IMR-90 (cell line): ENCODE results near the gene TSPEAR. TPM values are rescaled to one million over a fixed set of nuclear protein-coding genes. Genes with fewer than 3 reads are reported as not detected.

Source experiments
- ATAC-seq: fragments of 200-7000 bp; cut with Tn5 transposase; 2 replicates; pipeline ENCODE4 v1.9.1; 2020; ENCODE audit warnings: low read depth, mild to moderate bottlenecking, moderate library complexity
- BruUV-seq: library from RNA; stranded (reverse); fragments of 400-500 nt; replicated peaks from 2 replicates; lab custom pipeline; 2021; lab: Mats Ljungman, UMichigan
- CTCF ChIA-PET: fragments of 300-600 bp; formaldehyde crosslinking; extraction: SDS; loops from one replicate; lab custom pipeline; 2021; ENCODE audit warnings: antibody characterized with exemption; lab: Yijun Ruan, JAX
- POLR2A ChIA-PET: fragments of 300-600 bp; sonication (Branson Sonifier 250); formaldehyde crosslinking; loops from one replicate; lab custom pipeline; 2022; ENCODE audit warnings: antibody characterized with exemption; ENCODE audit not compliant: unreplicated experiment; lab: Charles Lee
- DNase-seq: peaks from one replicate; pipeline ENCODE4 v3.0.0; 2013
- H2AFZ ChIP-seq: replicated peaks from 2 replicates; pipeline ENCODE3; 2013; ENCODE audit warnings: low read length, mild to moderate bottlenecking; ENCODE audit not compliant: poor library complexity
- H2AK5ac ChIP-seq: 2 replicates; pipeline ENCODE4 v1.6.1; 2013; ENCODE audit warnings: low read depth, low read length, inconsistent platforms
- H2AK9ac ChIP-seq: replicated peaks from 2 replicates; pipeline ENCODE3; 2013; ENCODE audit warnings: mild to moderate bottlenecking, low read depth, low read length, moderate library complexity; ENCODE audit not compliant: poor library complexity
- H2BK120ac ChIP-seq: 2 replicates; pipeline ENCODE4 v1.6.1; 2013; ENCODE audit warnings: low read depth, low read length, inconsistent platforms
- H2BK15ac ChIP-seq: 3 replicates; pipeline ENCODE4 v1.6.1; 2013; ENCODE audit warnings: low read depth, low read length, inconsistent platforms
- H2BK20ac ChIP-seq: 2 replicates; pipeline ENCODE4 v1.6.1; 2013; ENCODE audit warnings: low read depth, mild to moderate bottlenecking, inconsistent platforms, low read length, moderate library complexity
- H2BK5ac ChIP-seq: 2 replicates; pipeline ENCODE4 v1.6.1; 2013; ENCODE audit warnings: mild to moderate bottlenecking, low read depth, low read length, inconsistent platforms; ENCODE audit not compliant: poor library complexity, severe bottlenecking
- H3K14ac ChIP-seq: replicated peaks from 2 replicates; pipeline ENCODE4 v1.6.1; 2013; ENCODE audit warnings: low read depth, low read length, inconsistent platforms
- H3K18ac ChIP-seq: 2 replicates; pipeline ENCODE4 v1.6.1; 2013; ENCODE audit warnings: low read depth, low read length, control low read depth
- H3K23ac ChIP-seq: 2 replicates; pipeline ENCODE4 v1.6.1; 2013; ENCODE audit warnings: low read depth, low read length, inconsistent platforms
- H3K27ac ChIP-seq: 2 replicates; pipeline ENCODE4 v1.5.1; 2013; ENCODE audit warnings: mild to moderate bottlenecking, control low read depth, low read length; ENCODE audit not compliant: insufficient read depth
- H3K27me3 ChIP-seq: 2 replicates; pipeline ENCODE4 v1.6.1; 2013; ENCODE audit warnings: low read length; ENCODE audit not compliant: control insufficient read depth, insufficient read depth
- H3K36me3 ChIP-seq: 2 replicates; pipeline ENCODE4 v1.6.1; 2013; ENCODE audit warnings: low read length, mixed read lengths; ENCODE audit not compliant: control insufficient read depth, insufficient read depth
- H3K4ac ChIP-seq: 2 replicates; pipeline ENCODE4 v1.6.1; 2013; ENCODE audit warnings: low read depth, low read length, inconsistent platforms
- H3K4me1 ChIP-seq: 2 replicates; pipeline ENCODE4 v1.6.1; 2013; ENCODE audit warnings: low read length, mixed read lengths; ENCODE audit not compliant: control insufficient read depth, insufficient read depth
- H3K4me2 ChIP-seq: 2 replicates; pipeline ENCODE4 v1.6.1; 2013; ENCODE audit warnings: low read depth, mild to moderate bottlenecking, control low read depth, low read length, moderate library complexity
- H3K4me3 ChIP-seq: 2 replicates; pipeline ENCODE4 v1.5.1; 2013; ENCODE audit warnings: low read depth, mild to moderate bottlenecking, control low read depth, low read length, moderate library complexity; ENCODE audit not compliant: insufficient read depth
- H3K56ac ChIP-seq: 2 replicates; pipeline ENCODE4 v1.6.1; 2013; ENCODE audit warnings: low read length, inconsistent platforms; ENCODE audit not compliant: insufficient read depth; ENCODE audit errors: extremely low read depth
- H3K79me1 ChIP-seq, 2 experiments: 2 replicates each; pipeline ENCODE4 v1.6.1; 2013; ENCODE audit warnings: low read length in 2 of 2, inconsistent platforms in 1 of 2, low read depth in 1 of 2
- H3K9ac ChIP-seq: 2 replicates; pipeline ENCODE4 v1.6.1; 2013; ENCODE audit warnings: low read depth, low read length, control low read depth
- H3K9me1 ChIP-seq: 2 replicates; pipeline ENCODE4 v1.6.1; 2013; ENCODE audit warnings: low read length, inconsistent platforms; ENCODE audit not compliant: insufficient read depth
- H3K9me3 ChIP-seq: 2 replicates; pipeline ENCODE4 v1.6.1; 2013; ENCODE audit warnings: low read length; ENCODE audit not compliant: control insufficient read depth, insufficient read depth
- H4K20me1 ChIP-seq: 2 replicates; pipeline ENCODE4 v1.6.1; 2013; ENCODE audit warnings: low read length, inconsistent platforms; ENCODE audit not compliant: insufficient read depth
- H4K5ac ChIP-seq: 2 replicates; pipeline ENCODE4 v1.6.1; 2013; ENCODE audit warnings: mild to moderate bottlenecking, low read depth, low read length, control low read depth
- H4K8ac ChIP-seq, 2 experiments: 2 replicates each; pipeline ENCODE4 v1.6.1; 2013; ENCODE audit warnings: low read depth in 2 of 2, low read length in 2 of 2, control low read depth in 1 of 2, inconsistent platforms in 1 of 2
- H4K91ac ChIP-seq: 2 replicates; pipeline ENCODE4 v1.6.1; 2013; ENCODE audit warnings: low read depth, low read length, inconsistent platforms; ENCODE audit not compliant: insufficient read depth
- BHLHE40 ChIP-seq: fragments of 150-350 bp; IDR thresholded peaks from 2 replicates; pipeline ENCODE4 v1.6.1; 2016; ENCODE audit warnings: mild to moderate bottlenecking, low read depth, low read length
- CEBPB ChIP-seq: IDR thresholded peaks from 2 replicates; pipeline ENCODE4 v1.6.1; 2012; ENCODE audit warnings: low read depth, low read length, improper control_type of control experiment
- CHD1 ChIP-seq: IDR thresholded peaks from 2 replicates; pipeline ENCODE4 v1.6.1; 2012; ENCODE audit warnings: low read depth, low read length, improper control_type of control experiment
- CTCF ChIP-seq: conservative IDR thresholded peaks from 2 replicates; pipeline ENCODE4 v1.5.1; 2012; ENCODE audit warnings: mild to moderate bottlenecking, low read depth, low read length, improper control_type of control experiment
- ELK1 ChIP-seq: fragments of 150-350 bp; IDR thresholded peaks from 2 replicates; pipeline ENCODE4 v1.6.1; 2016; ENCODE audit warnings: low read depth, mild to moderate bottlenecking, low read length, moderate library complexity, borderline replicate concordance
- FOS ChIP-seq: fragments of 150-350 bp; IDR thresholded peaks from 2 replicates; pipeline ENCODE4 v1.6.1; 2016; ENCODE audit warnings: low read depth, low read length
- MAFK ChIP-seq: IDR thresholded peaks from 2 replicates; pipeline ENCODE4 v1.6.1; 2012; ENCODE audit warnings: low read depth, low read length, improper control_type of control experiment
- MAZ ChIP-seq: IDR thresholded peaks from 2 replicates; pipeline ENCODE4 v1.6.1; 2012; ENCODE audit warnings: low read depth, mild to moderate bottlenecking, low read length, improper control_type of control experiment, moderate library complexity, borderline replicate concordance
- MXI1 ChIP-seq: IDR thresholded peaks from 2 replicates; pipeline ENCODE4 v1.6.1; 2012; ENCODE audit warnings: low read depth, mild to moderate bottlenecking, low read length, moderate library complexity, borderline replicate concordance
- NFE2L2 ChIP-seq: fragments of 150-350 bp; IDR thresholded peaks from 2 replicates; pipeline ENCODE4 v1.6.1; 2016; ENCODE audit warnings: low read depth, mild to moderate bottlenecking, low read length
- POLR2A ChIP-seq: IDR thresholded peaks from 2 replicates; pipeline ENCODE4 v1.6.1; 2012; ENCODE audit warnings: mild to moderate bottlenecking, low read depth, low read length
- RAD21 ChIP-seq: IDR thresholded peaks from 2 replicates; pipeline ENCODE4 v1.6.1; 2012; ENCODE audit warnings: low read length, improper control_type of control experiment
- RCOR1 ChIP-seq: IDR thresholded peaks from 2 replicates; pipeline ENCODE4 v1.6.1; 2012; ENCODE audit warnings: mild to moderate bottlenecking, low read length, improper control_type of control experiment; ENCODE audit not compliant: insufficient replicate concordance
- RFX5 ChIP-seq: IDR thresholded peaks from 2 replicates; pipeline ENCODE4 v1.8.0; 2012; ENCODE audit warnings: low read depth, mild to moderate bottlenecking, low read length, moderate library complexity
- SMC3 ChIP-seq: fragments of 150-350 bp; IDR thresholded peaks from 2 replicates; pipeline ENCODE4 v1.6.1; 2016; ENCODE audit warnings: low read depth, mild to moderate bottlenecking, antibody characterized with exemption, low read length, moderate library complexity
- USF2 ChIP-seq: fragments of 150-350 bp; IDR thresholded peaks from 2 replicates; pipeline ENCODE4 v1.6.1; 2017; ENCODE audit warnings: mild to moderate bottlenecking, antibody characterized with exemption, low read length, low read depth
- WGBS, 2 experiments: methylation state at CpG; one replicate each; pipeline versions ENCODE4 v1.1.5 to v1.1.7; 2013; ENCODE audit warnings: missing lambda C conversion rate in 2 of 2; ENCODE audit not compliant: insufficient read length in 1 of 2; ENCODE audit errors: extremely low coverage in 2 of 2; 5-methylcytosine and 5-hydroxymethylcytosine counted together
- dilution Hi-C: fragments of 300-500 bp; cut with HindIII; formaldehyde crosslinking; loops from one replicate; pipeline ENCODE4 v1.14.3; 2018; ENCODE audit warnings: low sequenced_read_pairs; ENCODE audit not compliant: unreplicated experiment
- in situ Hi-C: fragments of 300-500 bp; cut with MboI; formaldehyde crosslinking; loops from 3 replicates; pipeline ENCODE4 v1.14.3; 2019; ENCODE audit warnings: low sequenced_read_pairs, inconsistent platforms, mixed read lengths
- intact Hi-C: fragments of 100-400 bp; cut with micrococcal nuclease; formaldehyde crosslinking; loops from 2 replicates; pipeline ENCODE4 v1.10.0; 2022
- polyA plus RNA-seq, 3 experiments: library from polyadenylated mRNA; depleted of rRNA; stranded (reverse); fragments of >200 nt; gene quantifications; 2 replicates each; pipeline ENCODE4 v1.2.3, GENCODE V29; 2012; ENCODE audit warnings: low replicate concordance in 1 of 3
- total RNA-seq: library from RNA; depleted of rRNA; stranded (reverse); fragments of >200 nt; gene quantifications from 2 replicates; pipeline ENCODE4 v1.2.3, GENCODE V29; 2012

Gene TSPEAR
- total and polyA plus RNA-seq, 2 of the 4 experiments (the other 2 are of a cell fraction): not detected

GRCh38 chr21:44581158-44581557 lies 130.2 kb downstream of the TSPEAR start:
- peaks cover 11% of the 10 kb centered on the region for H3K9me3 ChIP-seq
- no peak overlapping the region for H3K23ac ChIP-seq
- no peaks in the 10 kb centered on the region for H3K4me1 ChIP-seq
- H3K4ac ChIP-seq: no peak overlapping the region
- DNase-seq: no peak
- no peak overlapping the region for H2BK20ac ChIP-seq
- H2BK5ac ChIP-seq: no peak overlapping the region
- H3K14ac ChIP-seq: no peak overlapping the region
- no peak overlapping the region for H2AK5ac ChIP-seq
- no peak overlapping the region for H3K9ac ChIP-seq
- no peak overlapping the region for H2AFZ ChIP-seq
- no peak overlapping the region for H3K27ac ChIP-seq
- WGBS, 2 experiments: no CpG with 5 or more reads among the region's 3 CpGs
- H3K18ac ChIP-seq: no peak overlapping the region
- H2BK120ac ChIP-seq: no peak overlapping the region
- no peaks in the 10 kb centered on the region for H3K9me1 ChIP-seq
- H4K8ac ChIP-seq: no peak overlapping the region
- H3K36me3 ChIP-seq: no peaks in the 10 kb centered on the region
- ChIA-PET CTCF (no interaction called here), POLR2A (no interaction called here)
- H3K56ac ChIP-seq: no peak overlapping the region
- dilution Hi-C loops: no loop called here
- H3K4me3 ChIP-seq: no peak overlapping the region
- H3K4me2 ChIP-seq: no peak overlapping the region
- TF ChIP-seq RCOR1 (no peak), POLR2A (no peak), CHD1 (no peak), RAD21 (no peak), CTCF (no peak), FOS (no peak), NFE2L2 (no peak), USF2 (no peak), BHLHE40 (no peak), MXI1 (no peak), MAZ (no peak), SMC3 (no peak), CEBPB (no peak), RFX5 (no peak), MAFK (no peak), ELK1 (no peak)
- H4K5ac ChIP-seq: no peak overlapping the region
- no peaks in the 10 kb centered on the region for H3K79me1 ChIP-seq
- peaks cover 3% of the 10 kb centered on the region; the same call in 1 of the 2 replicates for H3K27me3 ChIP-seq
- in situ Hi-C loops: no loop called here
- no peak overlapping the region for H4K91ac ChIP-seq
- no peak overlapping the region for H2AK9ac ChIP-seq
- H2BK15ac ChIP-seq: no peak overlapping the region
- intact Hi-C loops: no loop called here
- no TSS peak for BruUV-seq
- no peak for ATAC-seq
- H4K20me1 ChIP-seq: no peaks in the 10 kb centered on the region
